AG04449 (cell line): ENCODE measurements around the gene AGTR1.
A peak's percentile ranks its signal among the peaks of the same experiment; 100 is the strongest.

Experiments
- CTCF ChIA-PET: fragments of 350-600 bp; formaldehyde crosslinking; extraction: SDS; loops from one replicate; lab custom pipeline; 2021; ENCODE audit warnings: antibody characterized with exemption; lab: Yijun Ruan, JAX
- POLR2A ChIA-PET: fragments of 400-600, 350-600 bp; formaldehyde crosslinking; extraction: SDS; loops from one replicate; lab custom pipeline; 2020; ENCODE audit warnings: antibody characterized with exemption, inconsistent platforms; lab: Yijun Ruan, JAX
- DNase-seq: peaks from one replicate; pipeline ENCODE4 v3.0.0-alpha.2; 2010; ENCODE audit warnings: low read depth, low spot score
- H3K4me3 ChIP-seq: 2 replicates; pipeline ENCODE4 v1.5.1; 2011; ENCODE audit warnings: low read depth, mild to moderate bottlenecking, control low read depth, low read length
- TF ChIP-seq, protein P1 (sequence below): IDR thresholded peaks from one replicate; pipeline ENCODE4 v1.5.1; 2011; ENCODE audit warnings: mild to moderate bottlenecking, moderate library complexity, low read length, control low read depth, inconsistent platforms; ENCODE audit not compliant: insufficient read depth; ENCODE audit errors: missing control alignments

AGTR1 gene

GRCh38 chr3:148723631-148724030, 25.9 kb downstream of the AGTR1 start:
- CTCF ChIA-PET = interaction anchor here (1.1 to 7.7 kb wide), 4 partner anchors 9 to 345 kb away, joined by 4 to 118 read pairs (median 42); no protein-coding TSS in a partner anchor
- TF ChIP-seq, protein P1, sequence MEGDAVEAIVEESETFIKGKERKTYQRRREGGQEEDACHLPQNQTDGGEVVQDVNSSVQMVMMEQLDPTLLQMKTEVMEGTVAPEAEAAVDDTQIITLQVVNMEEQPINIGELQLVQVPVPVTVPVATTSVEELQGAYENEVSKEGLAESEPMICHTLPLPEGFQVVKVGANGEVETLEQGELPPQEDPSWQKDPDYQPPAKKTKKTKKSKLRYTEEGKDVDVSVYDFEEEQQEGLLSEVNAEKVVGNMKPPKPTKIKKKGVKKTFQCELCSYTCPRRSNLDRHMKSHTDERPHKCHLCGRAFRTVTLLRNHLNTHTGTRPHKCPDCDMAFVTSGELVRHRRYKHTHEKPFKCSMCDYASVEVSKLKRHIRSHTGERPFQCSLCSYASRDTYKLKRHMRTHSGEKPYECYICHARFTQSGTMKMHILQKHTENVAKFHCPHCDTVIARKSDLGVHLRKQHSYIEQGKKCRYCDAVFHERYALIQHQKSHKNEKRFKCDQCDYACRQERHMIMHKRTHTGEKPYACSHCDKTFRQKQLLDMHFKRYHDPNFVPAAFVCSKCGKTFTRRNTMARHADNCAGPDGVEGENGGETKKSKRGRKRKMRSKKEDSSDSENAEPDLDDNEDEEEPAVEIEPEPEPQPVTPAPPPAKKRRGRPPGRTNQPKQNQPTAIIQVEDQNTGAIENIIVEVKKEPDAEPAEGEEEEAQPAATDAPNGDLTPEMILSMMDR = no peak
- H3K4me3 ChIP-seq = no peak overlapping the region
- DNase-seq = peak; percentile 52
- POLR2A ChIA-PET = interaction anchor here (0.6 to 1.1 kb wide), 2 partner anchors 26 to 73 kb away, joined by 3 to 4 read pairs; partner anchors contain the start of gene AGTR1

GRCh38 chr3:148727231-148727630, 29.5 kb downstream of the AGTR1 start:
- no peak for DNase-seq
- TF ChIP-seq, protein P1 = peak; percentile 60
- POLR2A ChIA-PET = interaction anchor here (0.6 kb wide), 1 partner anchor 19 kb away, joined by 3 read pairs; no protein-coding TSS in a partner anchor
- CTCF ChIA-PET = interaction anchor here (0.9 to 6.8 kb wide), 12 partner anchors 9 to 346 kb away, joined by 3 to 76 read pairs (median 6); no protein-coding TSS in a partner anchor
- H3K4me3 ChIP-seq = no peak overlapping the region

- TF ChIP-seq, protein P1 = no peak
- DNase-seq = no peak
- POLR2A ChIA-PET = no interaction called here
- H3K4me3 ChIP-seq = no peak overlapping the region
- CTCF ChIA-PET = interaction anchor here (1.0 to 6.8 kb wide), 5 partner anchors 9 to 348 kb away, joined by 3 to 76 read pairs (median 6); no protein-coding TSS in a partner anchor
These were observed 31.1 kb downstream of the AGTR1 start for GRCh38 chr3:148728753-148729152.

GRCh38 chr3:148729476-148730055, 31.9 kb downstream of the AGTR1 start:
- CTCF ChIA-PET = interaction anchor here (1.0 to 2.6 kb wide), 7 partner anchors 8 to 349 kb away, joined by 3 to 11 read pairs (median 3); no protein-coding TSS in a partner anchor
- TF ChIP-seq, protein P1 = no peak
- POLR2A ChIA-PET = no interaction called here
- DNase-seq = no peak
- H3K4me3 ChIP-seq = no peak overlapping the region

GRCh38 chr3:148730676-148731075, 33.0 kb downstream of the AGTR1 start:
- POLR2A ChIA-PET = no interaction called here
- CTCF ChIA-PET = interaction anchor here (1.2 to 2.6 kb wide), 4 partner anchors 9 to 214 kb away, joined by 3 to 11 read pairs (median 4); no protein-coding TSS in a partner anchor
- TF ChIP-seq, protein P1 = no peak
- H3K4me3 ChIP-seq = no peak overlapping the region
- no peak for DNase-seq

DNA sequence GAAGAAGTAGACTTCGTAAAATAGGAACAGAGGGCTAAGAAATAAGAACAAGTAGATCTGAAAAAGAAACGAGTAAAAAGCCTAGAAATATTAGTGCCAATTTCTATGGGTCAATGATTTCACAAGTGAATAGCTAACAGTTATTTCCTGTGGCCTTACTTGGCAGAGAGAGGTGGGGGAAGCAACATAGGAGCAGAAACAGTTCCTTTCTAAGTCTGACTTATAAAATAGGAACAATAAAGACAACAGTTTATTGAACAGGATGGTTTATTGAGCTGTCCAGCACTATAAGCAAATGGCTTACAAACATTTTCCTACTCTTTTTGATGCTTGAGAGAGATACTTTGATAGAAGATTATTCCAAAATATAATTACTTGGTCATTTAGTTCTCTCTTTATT, 37.9 kb downstream of the AGTR1 start:
- no peak overlapping the region for H3K4me3 ChIP-seq
- no peak for DNase-seq
- POLR2A ChIA-PET = no interaction called here
- CTCF ChIA-PET = interaction anchor here (1.3 to 3.1 kb wide), 2 partner anchors 8 to 11 kb away, joined by 3 to 12 read pairs; no protein-coding TSS in a partner anchor
- TF ChIP-seq, protein P1 = no peak
